DND-41 (cell line): ENCODE measurements around the gene SH3TC1.

Experiments
- ATAC-seq: fragments of 200-7000 bp; cut with Tn5 transposase; 3 replicates; pipeline ENCODE4 v1.9.1; 2021; ENCODE audit warnings: low read depth; ENCODE audit not compliant: insufficient read depth
- DNase-seq: peaks from one replicate; pipeline ENCODE4 v3.0.0-alpha.2; 2020
- H2AFZ ChIP-seq: 2 replicates; pipeline ENCODE4 v1.6.0; 2012; ENCODE audit warnings: low read depth, low read length
- H3K27ac ChIP-seq: 2 replicates; pipeline ENCODE4 v1.5.1; 2012; ENCODE audit warnings: low read length, inconsistent platforms
- H3K27me3 ChIP-seq: fragments of 200-600 bp; sonication (generic); 2 replicates; pipeline ENCODE4 v1.6.0; 2012; ENCODE audit warnings: low read length, mild to moderate bottlenecking, inconsistent platforms; ENCODE audit not compliant: insufficient read depth, poor library complexity
- H3K36me3 ChIP-seq: 2 replicates; pipeline ENCODE4 v1.5.1; 2012; ENCODE audit warnings: low read length, inconsistent platforms; ENCODE audit not compliant: insufficient read depth
- H3K4me1 ChIP-seq: 2 replicates; pipeline ENCODE4 v1.5.1; 2012; ENCODE audit warnings: mild to moderate bottlenecking, low read length; ENCODE audit not compliant: insufficient read depth
- H3K4me2 ChIP-seq: 2 replicates; pipeline ENCODE4 v1.6.0; 2012; ENCODE audit warnings: mild to moderate bottlenecking, moderate library complexity, low read length, inconsistent platforms; ENCODE audit not compliant: insufficient read depth
- H3K4me3 ChIP-seq, 2 experiments: fragments of 200-600 bp in 1 of 2; shearing (Covaris generic) in 1 of 2; 2 replicates each; pipeline ENCODE4 v1.5.1; 2012 to 2016; ENCODE audit warnings: inconsistent platforms in 2 of 2, low read length in 2 of 2, mild to moderate bottlenecking in 2 of 2, low read depth in 1 of 2, moderate library complexity in 1 of 2
- H3K79me2 ChIP-seq: 2 replicates; pipeline ENCODE4 v1.6.0; 2012; ENCODE audit warnings: low read length, inconsistent platforms; ENCODE audit not compliant: insufficient read depth
- H3K9ac ChIP-seq: 2 replicates; pipeline ENCODE4 v1.6.0; 2012; ENCODE audit warnings: low read depth, mild to moderate bottlenecking, inconsistent platforms, low read length, moderate library complexity
- H3K9me3 ChIP-seq: 2 replicates; pipeline ENCODE4 v1.5.1; 2012; ENCODE audit warnings: low read length, moderate library complexity, mild to moderate bottlenecking, inconsistent platforms; ENCODE audit not compliant: insufficient read depth, severe bottlenecking
- H4K20me1 ChIP-seq: 2 replicates; pipeline ENCODE4 v1.6.0; 2012; ENCODE audit warnings: low read length; ENCODE audit not compliant: insufficient read depth
- EZH2 ChIP-seq: IDR thresholded peaks from 3 replicates; pipeline ENCODE4 v1.6.1; 2012; ENCODE audit warnings: borderline replicate concordance, low read depth, mild to moderate bottlenecking, moderate library complexity, low read length, inconsistent platforms; ENCODE audit not compliant: severe bottlenecking
- TF ChIP-seq, protein P1 (sequence below): IDR thresholded peaks from 2 replicates; pipeline ENCODE4 v1.5.1; 2012; ENCODE audit warnings: borderline replicate concordance, low read length, moderate library complexity, mild to moderate bottlenecking; ENCODE audit not compliant: poor library complexity, severe bottlenecking; ENCODE audit errors: extremely low read depth

SH3TC1 gene

GRCh38 chr4:8204576-8205227 is 5.6 kb downstream of the SH3TC1 start:
- no peak overlapping the region for H3K4me2 ChIP-seq
- ATAC-seq, result no peak
- H3K36me3 ChIP-seq, result peaks cover 3% of the 10 kb centered on the region; the same call in 1 of the 2 replicates
- H3K4me3 ChIP-seq, result no peak overlapping the region
- no peak overlapping the region for H3K9ac ChIP-seq
- no peak overlapping the region for H2AFZ ChIP-seq
- peak overlapping the region; percentile 87 for H3K27ac ChIP-seq
- no peaks in the 10 kb centered on the region; the same call in 1 of the 2 replicates for H4K20me1 ChIP-seq
- H3K27me3 ChIP-seq, result no peaks in the 10 kb centered on the region
- H3K9me3 ChIP-seq, result no peaks in the 10 kb centered on the region
- H3K4me1 ChIP-seq, result peaks cover 80% of the 10 kb centered on the region
- H3K79me2 ChIP-seq, result peaks cover 16% of the 10 kb centered on the region
- no peak for DNase-seq
- TF ChIP-seq, protein P1, sequence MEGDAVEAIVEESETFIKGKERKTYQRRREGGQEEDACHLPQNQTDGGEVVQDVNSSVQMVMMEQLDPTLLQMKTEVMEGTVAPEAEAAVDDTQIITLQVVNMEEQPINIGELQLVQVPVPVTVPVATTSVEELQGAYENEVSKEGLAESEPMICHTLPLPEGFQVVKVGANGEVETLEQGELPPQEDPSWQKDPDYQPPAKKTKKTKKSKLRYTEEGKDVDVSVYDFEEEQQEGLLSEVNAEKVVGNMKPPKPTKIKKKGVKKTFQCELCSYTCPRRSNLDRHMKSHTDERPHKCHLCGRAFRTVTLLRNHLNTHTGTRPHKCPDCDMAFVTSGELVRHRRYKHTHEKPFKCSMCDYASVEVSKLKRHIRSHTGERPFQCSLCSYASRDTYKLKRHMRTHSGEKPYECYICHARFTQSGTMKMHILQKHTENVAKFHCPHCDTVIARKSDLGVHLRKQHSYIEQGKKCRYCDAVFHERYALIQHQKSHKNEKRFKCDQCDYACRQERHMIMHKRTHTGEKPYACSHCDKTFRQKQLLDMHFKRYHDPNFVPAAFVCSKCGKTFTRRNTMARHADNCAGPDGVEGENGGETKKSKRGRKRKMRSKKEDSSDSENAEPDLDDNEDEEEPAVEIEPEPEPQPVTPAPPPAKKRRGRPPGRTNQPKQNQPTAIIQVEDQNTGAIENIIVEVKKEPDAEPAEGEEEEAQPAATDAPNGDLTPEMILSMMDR, result no peak
- no peak for TF ChIP-seq EZH2

DNA sequence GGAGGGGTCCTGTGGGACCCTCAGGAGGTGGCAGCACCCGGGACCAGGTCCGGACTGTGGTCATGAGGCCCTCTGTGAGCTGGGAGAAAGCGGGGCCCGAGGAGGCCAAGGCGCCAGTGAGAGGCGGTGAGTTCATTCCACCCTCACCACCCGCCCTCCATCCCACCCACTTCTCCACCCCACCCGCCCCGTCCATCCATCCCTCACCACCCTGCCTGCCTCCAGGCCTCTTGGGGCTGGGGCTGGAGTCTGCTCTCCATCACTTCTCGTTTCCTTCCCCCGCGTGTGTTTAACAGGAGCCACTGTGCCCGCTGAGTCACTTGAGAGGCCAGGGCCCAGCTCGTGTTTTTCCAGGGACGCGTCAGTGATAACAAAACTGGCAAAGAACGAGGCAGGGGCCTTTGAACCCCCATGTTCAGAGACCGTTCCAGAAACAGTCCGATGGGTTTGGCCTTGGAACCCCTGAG is 6.2 kb downstream of the SH3TC1 start:
- TF ChIP-seq, protein P1, result no peak
- no peak for TF ChIP-seq EZH2
- Histone ChIP-seq H4K20me1 (no peaks in the 10 kb centered on the region; the same call in 1 of the 2 replicates), H3K36me3 (peaks cover 3% of the 10 kb centered on the region; the same call in 1 of the 2 replicates), H3K4me1 (peaks cover 74% of the 10 kb centered on the region), H3K27ac (peak overlapping the region; percentile 87), H3K9ac (no peak overlapping the region), H3K27me3 (no peaks in the 10 kb centered on the region), H3K4me2 (no peak overlapping the region), H2AFZ (no peak overlapping the region), H3K4me3 (no peak overlapping the region), H3K79me2 (peaks cover 11% of the 10 kb centered on the region; the same call in 1 of the 2 replicates), H3K9me3 (no peaks in the 10 kb centered on the region)
- ATAC-seq (no peak), DNase-seq (no peak)

GRCh38 chr4:8205749-8206611 is 6.9 kb downstream of the SH3TC1 start:
- Histone ChIP-seq H3K27me3 (no peaks in the 10 kb centered on the region), H4K20me1 (no peaks in the 10 kb centered on the region; the same call in 1 of the 2 replicates), H3K4me1 (peaks cover 67% of the 10 kb centered on the region), H3K79me2 (peaks cover 10% of the 10 kb centered on the region; the same call in 1 of the 2 replicates), H3K27ac (peak overlapping the region; percentile 78), H3K36me3 (peaks cover 3% of the 10 kb centered on the region; the same call in 1 of the 2 replicates), H3K9me3 (no peaks in the 10 kb centered on the region), H3K4me3 (no peak overlapping the region), H3K4me2 (no peak overlapping the region; the same call in 1 of the 2 replicates), H3K9ac (peak overlapping the region; percentile 28; the same call in 1 of the 2 replicates), H2AFZ (no peak overlapping the region)
- peak; percentile 80 for DNase-seq
- no peak for TF ChIP-seq EZH2
- TF ChIP-seq, protein P1, result no peak
- ATAC-seq, result peak; percentile 46
